ENCODE data around the gene ATP6V0E2.
A peak's percentile ranks its signal among the peaks of the same experiment; 100 is the strongest.

ATP6V0E2 gene

GRCh38 chr7:149838992-149839408 lies 34.8 kb upstream of the ATP6V0E2 start:
- DNase-seq: no peak

DNA sequence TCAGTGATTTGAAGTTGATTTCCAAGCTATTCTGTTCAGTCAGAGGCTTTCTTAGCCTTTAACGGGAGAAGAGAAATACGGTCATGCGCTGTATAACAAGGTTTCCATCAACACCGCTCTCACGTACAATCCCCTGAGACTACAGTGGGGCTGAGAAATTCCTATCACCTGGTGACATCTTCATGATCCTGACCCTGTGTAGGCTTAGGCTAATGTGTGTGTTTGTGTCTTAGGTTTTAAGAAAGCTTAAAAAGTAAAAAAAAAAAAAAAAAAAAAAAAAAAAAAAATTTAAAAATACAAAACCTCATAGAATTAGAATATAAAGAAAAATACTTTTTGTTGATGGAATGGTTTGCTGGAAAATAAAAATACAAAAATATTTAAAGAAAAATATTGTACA lies 33.8 kb upstream of the ATP6V0E2 start:
- DNase-seq: no peak

GRCh38 chr7:149843566-149843965 lies 30.2 kb upstream of the ATP6V0E2 start:
- no peak for DNase-seq

- DNase-seq: no peak
These were observed 29.3 kb upstream of the ATP6V0E2 start for GRCh38 chr7:149844445-149844844.

- DNase-seq: no peak
These were observed 28.4 kb upstream of the ATP6V0E2 start for GRCh38 chr7:149845257-149845980.

- no peak for DNase-seq
These were observed 27.7 kb upstream of the ATP6V0E2 start for GRCh38 chr7:149846021-149846420.

GRCh38 chr7:149846436-149847046 lies 27.2 kb upstream of the ATP6V0E2 start:
- no peak for DNase-seq

DNA sequence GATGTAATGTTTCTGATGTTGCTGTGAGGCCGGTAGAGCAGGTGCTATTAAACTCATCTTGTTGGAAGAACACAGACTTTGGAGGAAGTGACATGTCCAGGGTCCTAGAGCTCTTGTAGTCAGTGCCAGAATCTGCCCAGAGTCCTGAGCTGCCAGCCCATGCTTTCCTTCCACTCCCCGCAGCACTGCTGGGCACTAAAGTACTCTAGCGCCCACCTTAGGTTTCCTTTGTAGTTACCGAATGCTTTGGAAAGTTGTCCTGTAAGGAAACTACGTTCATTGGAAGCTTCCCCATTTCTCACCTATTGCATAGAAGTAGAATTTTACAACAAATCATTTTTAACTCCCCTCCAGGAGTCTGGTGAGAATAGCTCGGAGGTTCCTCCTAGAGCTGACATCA lies 24.6 kb upstream of the ATP6V0E2 start:
- no peak for DNase-seq

GRCh38 chr7:149850007-149850594 lies 23.7 kb upstream of the ATP6V0E2 start:
- peak; percentile 56 for DNase-seq

GRCh38 chr7:149850716-149851115 lies 23.1 kb upstream of the ATP6V0E2 start:
- no peak for DNase-seq

- DNase-seq: no peak
These were observed 22.3 kb upstream of the ATP6V0E2 start for GRCh38 chr7:149851449-149851848.

GRCh38 chr7:149853157-149853556 lies 20.6 kb upstream of the ATP6V0E2 start:
- no peak for DNase-seq

GRCh38 chr7:149854611-149855360 lies 19.0 kb upstream of the ATP6V0E2 start:
- DNase-seq: no peak

GRCh38 chr7:149855361-149856305 lies 18.1 kb upstream of the ATP6V0E2 start:
- DNase-seq: no peak

DNA sequence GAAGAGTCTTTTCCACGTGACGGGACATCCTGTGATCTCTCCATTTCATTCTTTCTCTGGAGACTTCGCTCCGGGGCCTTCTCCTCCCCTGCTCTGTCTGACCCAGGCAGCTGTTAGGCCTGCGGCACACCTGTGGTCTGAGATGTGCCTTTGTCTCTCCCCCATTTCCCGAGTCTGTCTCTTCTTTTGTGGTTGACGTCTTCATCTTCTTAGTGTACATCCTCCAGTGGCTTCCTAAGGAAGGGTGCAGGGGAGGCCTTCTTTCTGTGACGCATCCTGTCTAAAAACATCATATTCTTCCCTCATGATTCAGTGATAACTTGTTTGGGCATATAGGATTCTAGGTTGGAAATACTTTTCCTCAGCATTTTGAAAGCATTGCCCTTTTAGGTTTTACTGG lies 17.2 kb upstream of the ATP6V0E2 start:
- no peak for DNase-seq

DNA sequence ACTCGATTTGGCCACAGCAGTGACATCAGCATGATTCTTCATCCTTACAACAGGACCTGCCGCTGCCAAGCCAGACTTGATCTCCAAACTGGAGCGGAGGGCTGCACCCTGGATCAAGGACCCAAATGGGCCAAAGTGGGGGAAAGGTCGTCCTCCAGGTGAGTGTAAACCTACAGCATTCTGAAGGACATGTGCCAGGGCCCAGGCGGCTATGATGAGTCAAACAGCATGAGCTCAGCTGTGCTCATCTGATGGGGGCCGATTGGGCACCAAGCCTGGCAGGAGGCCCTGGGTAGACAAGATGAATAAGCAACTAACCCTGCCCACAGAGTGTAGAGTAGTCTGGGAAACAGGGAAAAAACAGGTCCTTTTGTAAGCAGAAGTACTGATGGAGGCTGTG lies 14.4 kb upstream of the ATP6V0E2 start:
- DNase-seq: no peak

DNA sequence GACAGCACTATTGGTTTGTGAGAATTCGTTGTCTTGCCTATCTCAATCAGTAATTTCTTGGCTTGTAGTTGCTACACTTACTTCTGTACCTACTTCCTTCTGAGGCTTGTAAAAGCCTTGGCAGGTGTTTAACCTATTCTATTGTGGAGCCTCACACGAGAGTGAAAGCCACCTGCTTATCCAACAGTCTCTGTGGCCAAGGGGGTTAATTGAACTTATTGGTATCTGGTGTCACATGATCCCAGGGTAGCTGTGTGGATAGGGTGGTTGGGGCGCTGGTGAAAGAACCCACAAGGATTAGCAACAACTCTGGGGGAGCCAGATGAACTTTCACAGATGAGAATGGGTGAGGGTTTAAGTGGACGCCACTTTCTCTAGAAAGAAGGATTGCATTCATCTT lies 13.9 kb upstream of the ATP6V0E2 start:
- no peak for DNase-seq

- no peak for DNase-seq
These were observed 12.7 kb upstream of the ATP6V0E2 start for GRCh38 chr7:149860821-149861727.

DNA sequence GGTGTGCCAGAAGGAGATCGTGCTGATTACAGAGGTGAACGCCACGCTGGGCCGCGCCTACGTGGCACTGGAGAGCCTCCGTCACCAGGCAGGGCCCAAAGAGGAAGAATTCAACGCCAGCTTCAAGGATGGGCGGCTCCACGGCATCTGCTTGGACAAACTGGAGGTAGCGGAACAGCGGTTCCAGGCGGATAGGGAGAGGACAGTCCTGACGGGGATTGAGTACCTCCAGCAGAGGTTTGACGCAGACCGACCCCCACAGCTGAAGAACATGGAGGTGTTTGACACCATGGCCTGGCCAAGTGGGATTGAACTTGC lies 12.1 kb upstream of the ATP6V0E2 start:
- no peak for DNase-seq

DNA sequence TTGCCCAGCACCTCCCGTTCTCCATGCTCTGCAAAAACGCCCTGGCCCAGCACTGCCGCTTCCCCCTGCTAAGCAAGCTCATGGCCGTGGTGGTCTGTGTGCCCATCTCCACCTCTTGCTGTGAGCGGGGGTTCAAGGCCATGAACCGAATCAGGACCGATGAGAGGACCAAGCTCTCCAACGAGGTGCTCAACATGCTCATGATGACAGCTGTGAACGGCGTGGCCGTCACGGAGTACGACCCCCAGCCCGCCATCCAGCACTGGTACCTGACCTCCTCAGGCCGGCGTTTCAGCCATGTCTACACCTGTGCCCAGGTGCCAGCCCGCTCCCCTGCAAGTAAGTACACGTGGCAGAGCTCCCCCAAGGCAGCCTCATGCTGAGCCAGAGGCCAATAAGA lies 11.6 kb upstream of the ATP6V0E2 start:
- DNase-seq: no peak

GRCh38 chr7:149863500-149863899 lies 10.3 kb upstream of the ATP6V0E2 start:
- no peak for DNase-seq

DNA sequence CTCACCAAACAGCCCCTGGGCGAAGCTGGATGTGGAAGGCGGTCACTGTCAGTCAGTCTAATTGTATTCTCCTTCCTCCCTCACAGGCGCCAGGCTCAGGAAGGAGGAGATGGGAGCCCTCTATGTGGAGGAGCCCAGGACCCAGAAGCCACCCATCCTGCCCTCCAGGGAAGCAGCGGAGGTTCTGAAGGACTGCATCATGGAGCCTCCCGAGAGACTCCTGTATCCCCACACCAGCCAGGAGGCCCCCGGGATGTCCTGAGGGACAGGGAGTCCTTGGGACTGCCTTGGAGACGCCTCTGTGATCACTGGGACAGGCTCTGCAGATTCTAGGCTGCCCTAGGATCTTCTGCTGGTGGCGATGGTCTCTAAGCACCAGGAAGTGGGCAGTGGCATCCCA lies 9.7 kb upstream of the ATP6V0E2 start:
- DNase-seq: no peak
